SK-N-SH (cell line): Measurements from ENCODE around the gene PPP1R12B. TPM values are rescaled to one million over a fixed set of nuclear protein-coding genes. Genes with fewer than 3 reads are reported as not detected.

Experiments
- CTCF ChIA-PET: fragments of 300-600, 350-600 bp; formaldehyde crosslinking; extraction: SDS; loops from one replicate; lab custom pipeline; 2021; lab: Yijun Ruan, JAX
- POLR2A ChIA-PET: fragments of 350-600 bp; sonication (Branson Sonifier 250); formaldehyde crosslinking; extraction: SDS; loops from one replicate; lab custom pipeline; 2020; ENCODE audit warnings: antibody characterized with exemption, inconsistent platforms; lab: Yijun Ruan, JAX
- DNase-seq: peaks from one replicate; pipeline ENCODE4 v3.0.0; 2012
- H2AFZ ChIP-seq: fragments of 200-600 bp; sonication (generic); 2 replicates; pipeline ENCODE4 v1.8.1; 2016; ENCODE audit warnings: antibody characterized with exemption, mild to moderate bottlenecking, low read depth
- H3F3A ChIP-seq: fragments of 200-600 bp; sonication (generic); replicated peaks from 2 replicates; pipeline ENCODE3; 2016; ENCODE audit warnings: antibody characterized with exemption, mild to moderate bottlenecking; ENCODE audit not compliant: insufficient read depth
- H3K27ac ChIP-seq, 2 experiments: fragments of 200-500 bp in 1 of 2; fragments of 200-600 bp in 1 of 2; sonication (Bioruptor generic) in 1 of 2; sonication (generic), shearing (Covaris generic) in 1 of 2; 2 replicates each; pipeline versions ENCODE4 v1.5.1 to v1.6.1; 2014 to 2016; ENCODE audit warnings: low read depth in 2 of 2, inconsistent platforms in 1 of 2, low read length in 1 of 2, mild to moderate bottlenecking in 1 of 2, mixed read lengths in 1 of 2
- H3K27me3 ChIP-seq: fragments of 200-600 bp; sonication (generic), shearing (Covaris generic); 2 replicates; pipeline ENCODE4 v1.6.1; 2016; ENCODE audit warnings: mixed run types; ENCODE audit not compliant: insufficient read depth
- H3K36me3 ChIP-seq, 2 experiments: fragments of 200-500 bp in 1 of 2; fragments of 200-600 bp in 1 of 2; sonication (Bioruptor generic) in 1 of 2; sonication (generic) in 1 of 2; replicated peaks in 1 of 2; 2 replicates each; pipeline versions ENCODE3 to v1.5.1; 2014 to 2016; ENCODE audit warnings: low read length in 1 of 2, mild to moderate bottlenecking in 1 of 2; ENCODE audit not compliant: insufficient read depth in 2 of 2, control insufficient read depth in 1 of 2
- H3K4me1 ChIP-seq, 2 experiments: fragments of 200-500 bp in 1 of 2; fragments of 200-600 bp in 1 of 2; sonication (Bioruptor generic) in 1 of 2; sonication (generic), shearing (Covaris generic) in 1 of 2; 2 replicates each; pipeline versions ENCODE4 v1.5.1 to v1.6.1; 2014 to 2016; ENCODE audit warnings: low read depth in 1 of 2, low read length in 1 of 2, mixed run types in 1 of 2; ENCODE audit not compliant: insufficient read depth in 2 of 2, control insufficient read depth in 1 of 2
- H3K4me2 ChIP-seq: fragments of 200-600 bp; sonication (generic), shearing (Covaris generic); 2 replicates; pipeline ENCODE4 v1.6.1; 2017; ENCODE audit warnings: mixed run types
- H3K4me3 ChIP-seq, 2 experiments: fragments of 200-500 bp in 1 of 2; fragments of 200-600 bp in 1 of 2; sonication (Bioruptor generic) in 1 of 2; sonication (generic), shearing (Covaris generic) in 1 of 2; 2 replicates each; pipeline versions ENCODE4 v1.5.1 to v1.8.1; 2014 to 2016; ENCODE audit warnings: low read depth in 2 of 2, inconsistent platforms in 1 of 2, low read length in 1 of 2, mild to moderate bottlenecking in 1 of 2, mixed read lengths in 1 of 2, moderate library complexity in 1 of 2
- H3K79me2 ChIP-seq: fragments of 200-600 bp; sonication (generic); 2 replicates; pipeline ENCODE4 v1.8.1; 2017; ENCODE audit warnings: mild to moderate bottlenecking; ENCODE audit not compliant: insufficient read depth
- H3K9ac ChIP-seq: fragments of 200-600 bp; sonication (generic); 2 replicates; pipeline ENCODE4 v1.6.1; 2017; ENCODE audit warnings: mixed run types
- H3K9me2 ChIP-seq: fragments of 200-600 bp; sonication (generic); 2 replicates; pipeline ENCODE4 v1.6.1; 2017; ENCODE audit warnings: mixed run types
- H3K9me3 ChIP-seq: fragments of 200-600 bp; sonication (generic); 2 replicates; pipeline ENCODE4 v1.6.1; 2017; ENCODE audit warnings: mixed run types, mild to moderate bottlenecking, moderate library complexity
- H4K20me1 ChIP-seq: fragments of 200-600 bp; sonication (generic); 2 replicates; pipeline ENCODE4 v1.6.1; 2017; ENCODE audit warnings: mild to moderate bottlenecking, mixed run types; ENCODE audit not compliant: insufficient read depth
- EZH2phosphoT487 ChIP-seq: fragments of 200-600 bp; sonication (generic); IDR thresholded peaks from 2 replicates; pipeline ENCODE4 v1.6.1; 2017; ENCODE audit warnings: low read depth, mixed run types, mild to moderate bottlenecking, antibody characterized with exemption, moderate library complexity, borderline replicate concordance
- FOSL2 ChIP-seq: IDR thresholded peaks from 2 replicates; pipeline ENCODE4 v1.4.0; 2012; ENCODE audit warnings: low read depth, mild to moderate bottlenecking, moderate library complexity, borderline replicate concordance
- FOXM1 ChIP-seq: IDR thresholded peaks from 2 replicates; pipeline ENCODE4 v1.4.0; 2012; ENCODE audit warnings: low read depth, mild to moderate bottlenecking
- JUND ChIP-seq: IDR thresholded peaks from 2 replicates; pipeline ENCODE4 v1.4.0; 2012
- MAX ChIP-seq: IDR thresholded peaks from 2 replicates; pipeline ENCODE4 v1.4.0; 2012; ENCODE audit warnings: low read depth
- MEF2A ChIP-seq: IDR thresholded peaks from 2 replicates; pipeline ENCODE4 v1.4.0; 2012; ENCODE audit warnings: low read depth, borderline replicate concordance
- NFIC ChIP-seq: IDR thresholded peaks from 2 replicates; pipeline ENCODE4 v1.4.0; 2012; ENCODE audit warnings: borderline replicate concordance
- POLR2AphosphoS5 ChIP-seq: IDR thresholded peaks from 2 replicates; pipeline ENCODE4 v1.6.1; 2012; ENCODE audit warnings: low read depth, low read length
- RAD21 ChIP-seq: IDR thresholded peaks from 2 replicates; pipeline ENCODE4 v1.6.1; 2012; ENCODE audit warnings: mild to moderate bottlenecking, low read length
- RCOR1 ChIP-seq: fragments of 150-350 bp; IDR thresholded peaks from 2 replicates; pipeline ENCODE4 v1.6.1; 2017; ENCODE audit warnings: antibody characterized with exemption, low read length
- RFX5 ChIP-seq: IDR thresholded peaks from 2 replicates; pipeline ENCODE4 v1.6.1; 2012; ENCODE audit warnings: mild to moderate bottlenecking, improper control_type of control experiment, low read length
- TAF1 ChIP-seq: IDR thresholded peaks from 2 replicates; pipeline ENCODE4 v1.6.1; 2012; ENCODE audit warnings: low read depth, mild to moderate bottlenecking, low read length, moderate library complexity, borderline replicate concordance
- TCF12 ChIP-seq: IDR thresholded peaks from 2 replicates; pipeline ENCODE4 v1.4.0; 2012
- USF1 ChIP-seq: IDR thresholded peaks from 2 replicates; pipeline ENCODE4 v1.4.0; 2012; ENCODE audit warnings: low read depth, borderline replicate concordance
- YY1 ChIP-seq: IDR thresholded peaks from 2 replicates; pipeline ENCODE4 v1.4.0; 2012; ENCODE audit warnings: low read depth, mild to moderate bottlenecking
- WGBS: methylation state at CpG from one replicate; pipeline ENCODE4 v1.1.6; 2017; ENCODE audit warnings: low lambda C conversion rate; 5-methylcytosine and 5-hydroxymethylcytosine counted together
- polyA plus RNA-seq, 3 experiments: library from polyadenylated mRNA; depleted of rRNA; stranded (reverse); fragments of >200 nt; gene quantifications; 2 replicates each; pipeline ENCODE4 v1.2.3, GENCODE V29; 2012
- TF ChIP-seq, protein P1 (sequence below): IDR thresholded peaks from 2 replicates; pipeline ENCODE4 v1.6.1; 2012; ENCODE audit warnings: mild to moderate bottlenecking, low read depth, low read length, moderate library complexity
- TF ChIP-seq, protein P2 (sequence below): fragments of 200-600 bp; sonication (generic); IDR thresholded peaks from 2 replicates; pipeline ENCODE4 v1.6.1; 2017; ENCODE audit warnings: antibody characterized with exemption, mild to moderate bottlenecking, moderate library complexity

Gene PPP1R12B
- polyA plus RNA-seq, 1 of the 3 experiments (the other 2 are of a cell fraction), result 2.8 TPM

- TF ChIP-seq MEF2A, result no peak
- TF ChIP-seq, protein P1, sequence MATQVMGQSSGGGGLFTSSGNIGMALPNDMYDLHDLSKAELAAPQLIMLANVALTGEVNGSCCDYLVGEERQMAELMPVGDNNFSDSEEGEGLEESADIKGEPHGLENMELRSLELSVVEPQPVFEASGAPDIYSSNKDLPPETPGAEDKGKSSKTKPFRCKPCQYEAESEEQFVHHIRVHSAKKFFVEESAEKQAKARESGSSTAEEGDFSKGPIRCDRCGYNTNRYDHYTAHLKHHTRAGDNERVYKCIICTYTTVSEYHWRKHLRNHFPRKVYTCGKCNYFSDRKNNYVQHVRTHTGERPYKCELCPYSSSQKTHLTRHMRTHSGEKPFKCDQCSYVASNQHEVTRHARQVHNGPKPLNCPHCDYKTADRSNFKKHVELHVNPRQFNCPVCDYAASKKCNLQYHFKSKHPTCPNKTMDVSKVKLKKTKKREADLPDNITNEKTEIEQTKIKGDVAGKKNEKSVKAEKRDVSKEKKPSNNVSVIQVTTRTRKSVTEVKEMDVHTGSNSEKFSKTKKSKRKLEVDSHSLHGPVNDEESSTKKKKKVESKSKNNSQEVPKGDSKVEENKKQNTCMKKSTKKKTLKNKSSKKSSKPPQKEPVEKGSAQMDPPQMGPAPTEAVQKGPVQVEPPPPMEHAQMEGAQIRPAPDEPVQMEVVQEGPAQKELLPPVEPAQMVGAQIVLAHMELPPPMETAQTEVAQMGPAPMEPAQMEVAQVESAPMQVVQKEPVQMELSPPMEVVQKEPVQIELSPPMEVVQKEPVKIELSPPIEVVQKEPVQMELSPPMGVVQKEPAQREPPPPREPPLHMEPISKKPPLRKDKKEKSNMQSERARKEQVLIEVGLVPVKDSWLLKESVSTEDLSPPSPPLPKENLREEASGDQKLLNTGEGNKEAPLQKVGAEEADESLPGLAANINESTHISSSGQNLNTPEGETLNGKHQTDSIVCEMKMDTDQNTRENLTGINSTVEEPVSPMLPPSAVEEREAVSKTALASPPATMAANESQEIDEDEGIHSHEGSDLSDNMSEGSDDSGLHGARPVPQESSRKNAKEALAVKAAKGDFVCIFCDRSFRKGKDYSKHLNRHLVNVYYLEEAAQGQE, result no peak
- TF ChIP-seq TCF12, result peak; percentile 49
- no peak for TF ChIP-seq RAD21
- TF ChIP-seq RCOR1, result no peak
- peak; percentile 45; the same call in 1 of the 2 replicates for TF ChIP-seq FOSL2
- TF ChIP-seq, all 33 proteins: peak for 8
These were observed 219.2 kb downstream of the PPP1R12B start (continued) for GRCh38 chr1:202567738-202568137.

GRCh38 chr1:202568410-202568809, 219.9 kb downstream of the PPP1R12B start:
- H3K9me2 ChIP-seq, result no peaks in the 10 kb centered on the region
- no peaks in the 10 kb centered on the region for H3K9me3 ChIP-seq
- ChIA-PET POLR2A (no interaction called here), CTCF (interaction anchor here (1.0 to 2.2 kb wide), 3 partner anchors 10 to 67 kb away, joined by 3 to 8 read pairs (median 5); no protein-coding TSS in a partner anchor)
- H3K9ac ChIP-seq, result peak overlapping the region; percentile 21; the same call in 1 of the 2 replicates
- peaks cover 39 to 58% of the 10 kb centered on the region in 2 experiments for H3K4me1 ChIP-seq
- no peaks in the 10 kb centered on the region for H3K79me2 ChIP-seq
- peaks cover 0 to 8% of the 10 kb centered on the region in 2 experiments for H3K36me3 ChIP-seq
- TF ChIP-seq POLR2AphosphoS5 (no peak), RFX5 (no peak), EZH2phosphoT487 (no peak), USF1 (no peak), JUND (no peak), MAX (no peak), NFIC (no peak), FOXM1 (no peak), YY1 (no peak), TAF1 (no peak)
- TF ChIP-seq, protein P2, sequence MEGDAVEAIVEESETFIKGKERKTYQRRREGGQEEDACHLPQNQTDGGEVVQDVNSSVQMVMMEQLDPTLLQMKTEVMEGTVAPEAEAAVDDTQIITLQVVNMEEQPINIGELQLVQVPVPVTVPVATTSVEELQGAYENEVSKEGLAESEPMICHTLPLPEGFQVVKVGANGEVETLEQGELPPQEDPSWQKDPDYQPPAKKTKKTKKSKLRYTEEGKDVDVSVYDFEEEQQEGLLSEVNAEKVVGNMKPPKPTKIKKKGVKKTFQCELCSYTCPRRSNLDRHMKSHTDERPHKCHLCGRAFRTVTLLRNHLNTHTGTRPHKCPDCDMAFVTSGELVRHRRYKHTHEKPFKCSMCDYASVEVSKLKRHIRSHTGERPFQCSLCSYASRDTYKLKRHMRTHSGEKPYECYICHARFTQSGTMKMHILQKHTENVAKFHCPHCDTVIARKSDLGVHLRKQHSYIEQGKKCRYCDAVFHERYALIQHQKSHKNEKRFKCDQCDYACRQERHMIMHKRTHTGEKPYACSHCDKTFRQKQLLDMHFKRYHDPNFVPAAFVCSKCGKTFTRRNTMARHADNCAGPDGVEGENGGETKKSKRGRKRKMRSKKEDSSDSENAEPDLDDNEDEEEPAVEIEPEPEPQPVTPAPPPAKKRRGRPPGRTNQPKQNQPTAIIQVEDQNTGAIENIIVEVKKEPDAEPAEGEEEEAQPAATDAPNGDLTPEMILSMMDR, result no peak
- TF ChIP-seq, protein P1, result no peak
- no peaks in the 10 kb centered on the region for H3K27me3 ChIP-seq
- H3K27ac ChIP-seq, result peak overlapping the region; percentile 75 to 92
- peak overlapping the region; percentile 35 for H3K4me2 ChIP-seq
- peaks cover 10% of the 10 kb centered on the region for H3F3A ChIP-seq
- no peak for DNase-seq
- H3K4me3 ChIP-seq, result no peak overlapping the region
- no peaks in the 10 kb centered on the region for H4K20me1 ChIP-seq
- H2AFZ ChIP-seq, result no peak overlapping the region
- WGBS, result 53% methylated on average over 2 of the region's 2 CpGs
